Muscle of back (tissue), 11 donors: ENCODE data around the gene NBPF1. TPM values are rescaled to one million over a fixed set of nuclear protein-coding genes. Genes with fewer than 3 reads are reported as not detected.
A peak's percentile ranks its signal among the peaks of the same experiment; 100 is the strongest.
"Not testable (repeated sequence)": the region's sequence is repeated elsewhere in the genome, so short reads cannot be mapped to it uniquely, and the experiment has no call there.

Source experiments
- DNase-seq, 3 donors: peaks; one replicate each; pipeline versions ENCODE4 v3.0.0 to v3.0.0-alpha.2; 2013
- polyA plus RNA-seq, 10 donors: library from polyadenylated mRNA; unstranded; fragments of 120-200 nt; gene quantifications; one replicate each; pipeline ENCODE4 v1.2.1, GENCODE V29; 2013; ENCODE audit not compliant: insufficient read length in 10 of 10

The NBPF1 gene
- polyA plus RNA-seq, 10 donors: 93.1 to 163 (median 119) TPM

DNA sequence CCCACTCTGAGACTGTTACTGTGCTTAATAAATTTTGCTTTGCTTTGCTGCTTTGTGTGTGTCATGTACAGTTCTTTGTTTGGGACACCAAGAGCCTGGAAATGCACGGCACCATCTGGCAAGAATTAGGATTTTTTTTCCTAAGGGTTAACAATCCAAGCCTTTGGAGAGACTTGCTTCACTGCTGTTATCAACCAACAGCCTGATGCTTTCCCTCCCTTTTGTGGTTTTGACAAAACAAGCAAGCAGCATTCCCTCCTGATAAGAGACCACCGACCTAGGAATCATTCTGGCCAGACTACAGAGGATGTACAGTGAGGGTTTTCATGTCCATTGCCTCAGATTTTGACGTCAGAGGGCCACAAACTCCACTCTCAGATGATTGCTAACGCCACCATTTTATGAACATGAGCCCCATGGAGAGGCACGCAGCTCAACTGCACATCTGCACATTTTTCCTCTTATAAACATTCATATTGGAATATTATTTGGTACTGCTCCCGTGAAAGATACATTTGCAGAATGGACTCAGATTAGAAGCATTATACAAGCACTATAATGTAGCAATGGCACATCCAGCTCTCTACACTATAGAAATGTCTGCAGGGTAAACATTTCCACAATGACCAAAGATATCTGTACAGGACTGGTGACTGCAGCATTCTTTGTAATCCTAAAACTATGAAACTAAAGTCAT is 94.0 kb downstream of the NBPF1 start:
- not testable (repeated sequence) for DNase-seq

DNA sequence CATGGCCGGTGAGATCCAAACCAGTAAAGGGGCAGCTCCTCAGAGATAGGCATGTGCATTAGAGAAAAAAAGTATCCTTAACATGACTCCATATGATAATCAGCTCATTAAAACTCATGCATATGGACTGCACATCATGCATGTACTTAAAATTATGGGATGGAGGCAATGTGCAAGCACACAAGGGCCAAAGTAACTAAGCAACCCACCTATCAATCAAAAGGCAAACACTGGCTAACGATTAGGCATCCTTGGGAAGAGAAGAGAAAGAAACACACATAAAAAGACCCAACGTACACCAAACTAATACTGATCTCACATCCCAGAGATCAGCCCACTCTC is 94.5 kb downstream of the NBPF1 start:
- not testable (repeated sequence) for DNase-seq

DNA sequence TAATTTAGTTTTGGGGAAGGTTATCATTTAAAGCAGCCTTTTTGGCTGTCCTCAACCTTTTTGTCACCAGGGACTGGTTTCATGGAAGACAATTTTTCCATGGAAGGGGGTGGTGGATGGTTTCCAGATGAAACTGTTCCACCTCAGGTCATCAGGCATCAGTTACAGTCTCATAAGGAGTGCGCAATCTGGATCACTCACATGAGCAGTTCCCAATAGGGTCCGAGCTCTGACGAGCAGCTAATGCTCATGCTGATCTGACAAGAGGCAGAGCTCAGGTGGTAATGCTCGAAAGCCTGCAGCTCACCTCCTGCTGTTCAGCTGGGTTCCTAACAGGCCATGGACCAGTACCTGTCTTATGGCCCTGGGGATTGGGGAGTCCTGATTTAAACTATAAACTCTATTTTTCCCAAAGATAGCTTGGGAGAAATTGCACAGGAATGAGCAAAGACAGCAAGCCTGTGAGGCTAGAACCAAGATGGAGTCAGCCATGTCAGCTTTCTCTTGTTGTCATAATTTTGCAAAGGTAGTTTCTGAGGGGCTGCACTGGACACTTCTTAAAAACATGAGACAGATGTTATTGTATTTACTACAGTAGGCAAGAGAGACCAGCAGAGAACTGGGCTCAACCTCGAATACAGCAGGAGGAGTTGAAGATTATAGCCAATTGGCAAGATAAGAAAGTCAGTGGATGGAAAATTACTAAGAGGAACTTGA is 96.5 kb downstream of the NBPF1 start:
- not testable (repeated sequence) for DNase-seq

- peak; percentile 80 to 95 (median 85) for DNase-seq
Measured at GRCh38 chr1:16514107-16515055, 99.0 kb downstream of the NBPF1 start, which contains the start of gene RNU1-1. Gene RNU1-1 (minus strand): TSS chr1:16514285.

DNA sequence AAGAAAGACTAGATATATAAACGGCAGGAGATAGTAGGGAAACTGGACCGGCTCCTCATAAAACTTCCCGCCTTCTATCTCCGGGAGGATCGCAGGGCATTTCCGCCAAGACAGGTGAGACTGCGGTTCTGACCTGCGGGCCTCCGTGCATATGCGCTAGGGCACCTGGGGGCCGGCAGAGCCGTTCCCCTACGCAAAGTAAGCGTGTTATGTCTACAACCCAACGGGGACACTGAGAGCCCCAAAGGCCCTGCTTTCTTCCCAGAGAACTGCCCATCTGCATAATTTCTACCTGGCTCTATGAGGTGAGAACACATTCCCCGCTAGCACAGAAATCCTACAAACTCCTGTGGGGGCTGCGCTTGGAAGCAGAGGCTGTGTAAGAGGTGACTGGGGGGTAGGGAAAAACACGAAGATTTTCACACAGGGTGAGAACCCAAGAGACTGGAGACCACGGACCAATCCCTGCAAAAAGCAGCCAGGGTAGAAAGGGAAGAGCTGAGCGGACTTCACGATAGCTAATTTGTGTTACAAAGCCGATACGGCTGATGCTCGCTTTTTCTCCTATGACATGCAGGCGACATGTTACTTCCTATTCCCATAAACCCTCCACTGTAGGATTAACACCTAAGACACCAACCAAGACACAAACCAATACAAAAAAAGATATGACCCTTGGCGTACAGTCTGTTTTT is 99.8 kb downstream of the NBPF1 start:
- DNase-seq: peak; percentile 85 to 94 (median 92)

- DNase-seq: not testable (repeated sequence)
Measured at GRCh38 chr1:16512624-16513411, 100.5 kb downstream of the NBPF1 start.

Other genes starting within 250 kb of the NBPF1 start
- gene SZRD1, start 246.3 kb downstream of the NBPF1 start, polyA plus RNA-seq: 10 to 100 TPM; 65.4 to 97.0 (median 84.6) TPM
- under 1 TPM in 6 of 10 donors, not detected in 4; 0.12 to 0.86 (median 0.17) TPM for gene SPATA21, start 176.1 kb downstream of the NBPF1 start, polyA plus RNA-seq
- gene NECAP2, start 172.8 kb downstream of the NBPF1 start, polyA plus RNA-seq: 10 to 100 TPM; 31.1 to 45.6 (median 35.8) TPM
- 1 to 10 TPM in 1 of 10 donors, not detected in 9; 1.2 TPM for gene RNU1-1, start 99.3 kb downstream of the NBPF1 start, polyA plus RNA-seq
- gene RNU1-3, start 53.4 kb upstream of the NBPF1 start, polyA plus RNA-seq: 1 to 10 TPM in 1 of 10 donors, not detected in 9; 1.2 TPM
- gene RNU1-4, start 127.0 kb upstream of the NBPF1 start, polyA plus RNA-seq: 1 to 10 TPM in 1 of 10 donors, not detected in 9; 1.2 TPM